ENCODE results near the gene HPSE2. TPM values are rescaled to one million over a fixed set of nuclear protein-coding genes. Genes with fewer than 3 reads are reported as not detected.

HPSE2 gene
- total RNA-seq, 1 experiment from 2014 or later = not detected

GRCh38 chr10:98659951-98660350, 575.7 kb downstream of the HPSE2 start:
- Mint-ChIP-seq H3K36me3 (ENCODE audit: insufficient read depth, unreplicated experiment) (no peaks in the 10 kb centered on the region), H3K27ac (ENCODE audit: unreplicated experiment) (no peak overlapping the region), H3K9me3 (ENCODE audit: unreplicated experiment) (no peaks in the 10 kb centered on the region), H3K4me3 (ENCODE audit: unreplicated experiment) (no peak overlapping the region), H3K4me1 (ENCODE audit: low read depth, unreplicated experiment) (no peaks in the 10 kb centered on the region), H3K27me3 (ENCODE audit: insufficient read depth, unreplicated experiment) (peaks cover 2% of the 10 kb centered on the region)
- DNase-seq = no peak
- Histone ChIP-seq H3K27me3 (replicated peaks; ENCODE audit: control insufficient read depth, insufficient read depth, low read length) (no peaks in the 10 kb centered on the region), H3K4me3 (ENCODE audit: low read depth, low read length) (no peak overlapping the region), H3K4me1 (no peaks in the 10 kb centered on the region), H3K9me3 (peaks cover 8% of the 10 kb centered on the region), H3K36me3 (ENCODE audit: control insufficient read depth, insufficient read depth, low read length) (no peaks in the 10 kb centered on the region)
- TF ChIP-seq CTCF (IDR thresholded peaks at IDR 0.05; ENCODE audit: insufficient read depth in 1 of 2, low read depth in 1 of 2, low read length in 1 of 2, severe bottlenecking in 1 of 2, unreplicated experiment in 1 of 2) = no peak
- no TSS peak for BruUV-seq (replicated peaks)
- POLR2A ChIA-PET = no interaction called here
- CTCF ChIA-PET = no interaction called here
- intact Hi-C loops (cut with micrococcal nuclease; ENCODE audit: unreplicated experiment) = no loop called here

GRCh38 chr10:98655492-98655891, 580.2 kb downstream of the HPSE2 start:
- DNase-seq = no peak
- Histone ChIP-seq H3K4me1 (no peaks in the 10 kb centered on the region), H3K4me3 (ENCODE audit: low read depth, low read length) (no peak overlapping the region), H3K27me3 (replicated peaks; ENCODE audit: control insufficient read depth, insufficient read depth, low read length) (no peaks in the 10 kb centered on the region), H3K36me3 (ENCODE audit: control insufficient read depth, insufficient read depth, low read length) (no peaks in the 10 kb centered on the region), H3K9me3 (no peaks in the 10 kb centered on the region)
- ChIA-PET CTCF (no interaction called here), POLR2A (no interaction called here)
- peaks cover 18% of the 10 kb centered on the region for H3K27me3 Mint-ChIP-seq (ENCODE audit: insufficient read depth, unreplicated experiment)
- H3K4me3 Mint-ChIP-seq (ENCODE audit: unreplicated experiment) = no peak overlapping the region
- BruUV-seq (replicated peaks) = no TSS peak
- no peaks in the 10 kb centered on the region for H3K9me3 Mint-ChIP-seq (ENCODE audit: unreplicated experiment)
- no peaks in the 10 kb centered on the region for H3K4me1 Mint-ChIP-seq (ENCODE audit: low read depth, unreplicated experiment)
- H3K36me3 Mint-ChIP-seq (ENCODE audit: insufficient read depth, unreplicated experiment) = no peaks in the 10 kb centered on the region
- intact Hi-C loops (cut with micrococcal nuclease; ENCODE audit: unreplicated experiment) = no loop called here
- no peak for TF ChIP-seq CTCF (IDR thresholded peaks at IDR 0.05; ENCODE audit: insufficient read depth in 1 of 2, low read depth in 1 of 2, low read length in 1 of 2, severe bottlenecking in 1 of 2, unreplicated experiment in 1 of 2)
- H3K27ac Mint-ChIP-seq (ENCODE audit: unreplicated experiment) = no peak overlapping the region

GRCh38 chr10:98649170-98649569, 586.5 kb downstream of the HPSE2 start:
- intact Hi-C loops (cut with micrococcal nuclease; ENCODE audit: unreplicated experiment) = no loop called here
- TF ChIP-seq CTCF (IDR thresholded peaks at IDR 0.05; ENCODE audit: insufficient read depth in 1 of 2, low read depth in 1 of 2, low read length in 1 of 2, severe bottlenecking in 1 of 2, unreplicated experiment in 1 of 2) = no peak
- Mint-ChIP-seq H3K27me3 (ENCODE audit: insufficient read depth, unreplicated experiment) (peaks cover 16% of the 10 kb centered on the region), H3K27ac (ENCODE audit: unreplicated experiment) (no peak overlapping the region), H3K36me3 (ENCODE audit: insufficient read depth, unreplicated experiment) (no peaks in the 10 kb centered on the region), H3K4me3 (ENCODE audit: unreplicated experiment) (no peak overlapping the region), H3K9me3 (ENCODE audit: unreplicated experiment) (no peaks in the 10 kb centered on the region), H3K4me1 (ENCODE audit: low read depth, unreplicated experiment) (no peaks in the 10 kb centered on the region)
- DNase-seq = no peak
- no TSS peak for BruUV-seq (replicated peaks)
- ChIA-PET CTCF (no interaction called here), POLR2A (no interaction called here)
- no peaks in the 10 kb centered on the region for H3K36me3 ChIP-seq (ENCODE audit: control insufficient read depth, insufficient read depth, low read length)
- no peaks in the 10 kb centered on the region for H3K9me3 ChIP-seq
- no peak overlapping the region for H3K4me3 ChIP-seq (ENCODE audit: low read depth, low read length)
- no peaks in the 10 kb centered on the region for H3K27me3 ChIP-seq (replicated peaks; ENCODE audit: control insufficient read depth, insufficient read depth, low read length)
- H3K4me1 ChIP-seq = no peaks in the 10 kb centered on the region

All from Caco-2 (cell line).